ENCODE results near the gene CDK1.

The CDK1 gene

DNA sequence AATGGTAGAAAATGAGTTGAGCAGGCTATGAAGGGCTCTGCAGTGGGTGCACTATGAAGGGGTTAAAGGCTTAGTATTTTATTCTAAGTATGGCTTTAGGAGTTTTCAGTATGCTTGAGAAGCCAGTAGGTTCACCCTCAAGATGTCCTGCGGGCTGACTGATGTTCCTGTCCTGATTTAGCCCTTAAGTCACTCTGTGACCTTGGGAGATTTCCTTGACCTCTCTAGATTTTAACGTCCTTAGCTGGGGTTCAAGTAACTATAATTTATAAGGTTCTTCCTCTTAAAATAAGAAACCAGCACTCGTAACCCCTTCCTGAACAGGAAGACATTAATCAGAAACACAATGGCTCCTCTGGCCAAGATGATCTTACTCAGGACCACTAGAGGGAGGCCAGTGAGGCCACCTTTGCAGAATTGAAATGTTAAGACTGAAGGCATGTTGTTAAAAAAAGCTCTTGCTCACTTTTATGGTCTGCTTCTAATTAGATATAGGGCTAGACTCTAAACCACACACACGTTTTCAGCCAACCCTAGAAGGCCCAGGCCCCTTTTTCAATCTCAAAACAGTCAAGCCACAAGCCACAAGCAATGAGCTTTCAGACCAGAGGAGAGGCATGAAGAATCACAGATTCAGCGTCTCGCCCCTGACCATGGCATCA is 41.9 kb downstream of the CDK1 start:
- no peaks in the 10 kb centered on the region for H3K36me3 ChIP-seq (replicated peaks; ENCODE audit: insufficient read depth, low read length)
- H3K27ac ChIP-seq (ENCODE audit: low read length): no peak overlapping the region
- H3K4me3 ChIP-seq (ENCODE audit: low read length): no peak overlapping the region
- DNase-seq: peak; percentile 54
- no peaks in the 10 kb centered on the region for H4K20me1 ChIP-seq (ENCODE audit: insufficient read depth, low read length)
- H3K4me2 ChIP-seq (ENCODE audit: low read depth, low read length): no peak overlapping the region
- H2AFZ ChIP-seq (ENCODE audit: low read length): no peak overlapping the region
- H3K9me2 ChIP-seq (replicated peaks; ENCODE audit: insufficient read depth, low read length): no peaks in the 10 kb centered on the region
- H3F3A ChIP-seq (ENCODE audit: insufficient read depth, low read length): no peaks in the 10 kb centered on the region
- H3K79me2 ChIP-seq (ENCODE audit: low read length): no peaks in the 10 kb centered on the region
- H3K9ac ChIP-seq (ENCODE audit: low read length): no peak overlapping the region
- peaks cover 17% of the 10 kb centered on the region for H3K4me1 ChIP-seq (ENCODE audit: low read length)
- H3K27me3 ChIP-seq (replicated peaks; ENCODE audit: insufficient read depth, low read length): no peaks in the 10 kb centered on the region
- TF ChIP-seq, protein P1, sequence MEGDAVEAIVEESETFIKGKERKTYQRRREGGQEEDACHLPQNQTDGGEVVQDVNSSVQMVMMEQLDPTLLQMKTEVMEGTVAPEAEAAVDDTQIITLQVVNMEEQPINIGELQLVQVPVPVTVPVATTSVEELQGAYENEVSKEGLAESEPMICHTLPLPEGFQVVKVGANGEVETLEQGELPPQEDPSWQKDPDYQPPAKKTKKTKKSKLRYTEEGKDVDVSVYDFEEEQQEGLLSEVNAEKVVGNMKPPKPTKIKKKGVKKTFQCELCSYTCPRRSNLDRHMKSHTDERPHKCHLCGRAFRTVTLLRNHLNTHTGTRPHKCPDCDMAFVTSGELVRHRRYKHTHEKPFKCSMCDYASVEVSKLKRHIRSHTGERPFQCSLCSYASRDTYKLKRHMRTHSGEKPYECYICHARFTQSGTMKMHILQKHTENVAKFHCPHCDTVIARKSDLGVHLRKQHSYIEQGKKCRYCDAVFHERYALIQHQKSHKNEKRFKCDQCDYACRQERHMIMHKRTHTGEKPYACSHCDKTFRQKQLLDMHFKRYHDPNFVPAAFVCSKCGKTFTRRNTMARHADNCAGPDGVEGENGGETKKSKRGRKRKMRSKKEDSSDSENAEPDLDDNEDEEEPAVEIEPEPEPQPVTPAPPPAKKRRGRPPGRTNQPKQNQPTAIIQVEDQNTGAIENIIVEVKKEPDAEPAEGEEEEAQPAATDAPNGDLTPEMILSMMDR (IDR thresholded peaks at IDR 0.05; ENCODE audit: low read length): peak; percentile 50
- no peak for TF ChIP-seq EZH2 (optimal IDR thresholded peaks at IDR 0.05; ENCODE audit: low read depth, low read length)
- H3K9me3 ChIP-seq (replicated peaks; ENCODE audit: insufficient read depth, low read length): no peaks in the 10 kb centered on the region

DNA sequence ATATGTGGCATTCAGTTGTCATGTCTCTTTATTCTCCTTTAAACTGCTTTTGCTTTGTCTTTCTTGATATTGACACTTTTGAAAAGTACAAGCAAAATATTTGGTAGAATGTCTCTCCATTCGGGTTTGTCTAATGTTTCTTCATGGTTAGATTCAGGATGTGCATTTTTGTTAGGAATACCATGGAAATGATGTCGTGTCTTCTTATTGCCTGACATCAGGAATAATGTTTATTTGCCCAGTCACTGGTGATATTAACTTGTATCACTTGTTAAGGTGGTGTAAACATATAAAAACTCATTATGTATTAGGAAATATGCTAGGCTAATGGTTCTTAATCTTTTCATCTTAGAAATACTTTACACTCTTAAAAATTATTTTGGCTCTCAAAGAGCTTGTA is 43.4 kb downstream of the CDK1 start:
- Histone ChIP-seq H2AFZ (ENCODE audit: low read length) (no peak overlapping the region), H3K4me1 (ENCODE audit: low read length) (peaks cover 17% of the 10 kb centered on the region), H3K36me3 (replicated peaks; ENCODE audit: insufficient read depth, low read length) (no peaks in the 10 kb centered on the region), H3K27me3 (replicated peaks; ENCODE audit: insufficient read depth, low read length) (no peaks in the 10 kb centered on the region), H3K27ac (ENCODE audit: low read length) (no peak overlapping the region), H4K20me1 (ENCODE audit: insufficient read depth, low read length) (no peaks in the 10 kb centered on the region), H3K4me2 (ENCODE audit: low read depth, low read length) (no peak overlapping the region), H3K79me2 (ENCODE audit: low read length) (no peaks in the 10 kb centered on the region), H3K9me2 (replicated peaks; ENCODE audit: insufficient read depth, low read length) (no peaks in the 10 kb centered on the region), H3K9ac (ENCODE audit: low read length) (no peak overlapping the region), H3K4me3 (ENCODE audit: low read length) (no peak overlapping the region), H3F3A (ENCODE audit: insufficient read depth, low read length) (no peaks in the 10 kb centered on the region), H3K9me3 (replicated peaks; ENCODE audit: insufficient read depth, low read length) (no peaks in the 10 kb centered on the region)
- TF ChIP-seq EZH2 (optimal IDR thresholded peaks at IDR 0.05; ENCODE audit: low read depth, low read length) (no peak), EZH2phosphoT487 (IDR thresholded peaks at IDR 0.05; ENCODE audit: low read length) (no peak)
- TF ChIP-seq, protein P1 (IDR thresholded peaks at IDR 0.05; ENCODE audit: low read length): no peak
- no peak for DNase-seq

DNA sequence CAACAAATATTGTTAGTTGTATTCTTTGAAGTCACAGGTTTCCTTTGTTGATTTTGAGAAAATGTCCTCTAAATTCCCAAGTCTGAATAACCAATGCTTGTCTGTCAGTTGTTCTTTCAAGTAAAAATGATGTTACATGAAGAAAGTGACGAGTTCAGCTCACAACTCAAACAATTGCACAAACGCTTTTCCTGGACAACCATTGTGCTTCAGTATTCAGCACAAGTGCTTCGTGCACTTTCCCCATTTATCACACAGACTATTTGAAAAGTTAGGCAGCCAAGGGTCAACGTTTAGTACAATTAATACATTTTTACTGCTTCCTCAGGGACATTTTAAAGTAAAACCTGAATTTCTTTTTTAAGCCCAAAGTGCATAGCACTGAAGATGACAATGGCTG is 44.5 kb downstream of the CDK1 start:
- no peak for TF ChIP-seq EZH2 (optimal IDR thresholded peaks at IDR 0.05; ENCODE audit: low read depth, low read length)
- no peak for TF ChIP-seq EZH2phosphoT487 (IDR thresholded peaks at IDR 0.05; ENCODE audit: low read length)
- TF ChIP-seq, protein P1 (IDR thresholded peaks at IDR 0.05; ENCODE audit: low read length): no peak
- Histone ChIP-seq H3F3A (ENCODE audit: insufficient read depth, low read length) (no peaks in the 10 kb centered on the region), H3K4me3 (ENCODE audit: low read length) (no peak overlapping the region), H3K9me2 (replicated peaks; ENCODE audit: insufficient read depth, low read length) (no peaks in the 10 kb centered on the region), H4K20me1 (ENCODE audit: insufficient read depth, low read length) (no peaks in the 10 kb centered on the region), H3K36me3 (replicated peaks; ENCODE audit: insufficient read depth, low read length) (no peaks in the 10 kb centered on the region), H3K4me1 (ENCODE audit: low read length) (peaks cover 7% of the 10 kb centered on the region; the same call in 1 of the 2 replicates), H3K27me3 (replicated peaks; ENCODE audit: insufficient read depth, low read length) (no peaks in the 10 kb centered on the region), H3K4me2 (ENCODE audit: low read depth, low read length) (no peak overlapping the region), H3K27ac (ENCODE audit: low read length) (no peak overlapping the region), H2AFZ (ENCODE audit: low read length) (no peak overlapping the region), H3K79me2 (ENCODE audit: low read length) (no peaks in the 10 kb centered on the region), H3K9ac (ENCODE audit: low read length) (no peak overlapping the region), H3K9me3 (replicated peaks; ENCODE audit: insufficient read depth, low read length) (no peaks in the 10 kb centered on the region)
- no peak for DNase-seq
